Astrocyte (in vitro differentiated cells and primary cell): ENCODE measurements around the gene ACVR2B. TPM values are rescaled to one million over a fixed set of nuclear protein-coding genes. Genes with fewer than 3 reads are reported as not detected.

Experiments used
- DNase-seq: peaks from one replicate; pipeline ENCODE4 v3.0.0-alpha.2; 2010; ENCODE audit warnings: low read depth
- FAIRE-seq: peaks from 2 replicates; lab custom pipeline; 2011; peaks lifted over from hg19 to GRCh38; lab: Jason Lieb, UNC
- H2AFZ ChIP-seq: 2 replicates; pipeline ENCODE4 v1.6.0; 2012; ENCODE audit warnings: low read depth, low read length, inconsistent platforms
- H3K27ac ChIP-seq: 2 replicates; pipeline ENCODE4 v1.5.1; 2011; ENCODE audit warnings: low read depth, low read length, inconsistent platforms
- H3K27me3 ChIP-seq: 2 replicates; pipeline ENCODE4 v1.6.0; 2011; ENCODE audit warnings: low read length, inconsistent platforms; ENCODE audit not compliant: insufficient read depth
- H3K36me3 ChIP-seq: 2 replicates; pipeline ENCODE4 v1.5.1; 2011; ENCODE audit warnings: low read length, inconsistent platforms; ENCODE audit not compliant: insufficient read depth
- H3K4me1 ChIP-seq: 2 replicates; pipeline ENCODE4 v1.5.1; 2011; ENCODE audit warnings: low read length, inconsistent platforms; ENCODE audit not compliant: insufficient read depth
- H3K4me2 ChIP-seq: 2 replicates; pipeline ENCODE4 v1.6.0; 2012; ENCODE audit warnings: low read length, inconsistent platforms
- H3K4me3 ChIP-seq: 2 replicates; pipeline ENCODE4 v1.5.1; 2011; ENCODE audit warnings: low read depth, mild to moderate bottlenecking, low read length, inconsistent platforms; ENCODE audit not compliant: insufficient read depth
- H3K79me2 ChIP-seq: 2 replicates; pipeline ENCODE4 v1.6.0; 2012; ENCODE audit warnings: mild to moderate bottlenecking, low read length, inconsistent platforms; ENCODE audit not compliant: insufficient read depth
- H3K9ac ChIP-seq: 2 replicates; pipeline ENCODE4 v1.6.0; 2012; ENCODE audit warnings: mild to moderate bottlenecking, low read length, inconsistent platforms
- H3K9me3 ChIP-seq: 2 replicates; pipeline ENCODE4 v1.5.1; 2012; ENCODE audit warnings: low read depth, mild to moderate bottlenecking, low read length, inconsistent platforms; ENCODE audit not compliant: insufficient read depth
- H4K20me1 ChIP-seq: 2 replicates; pipeline ENCODE4 v1.6.0; 2012; ENCODE audit warnings: low read length, inconsistent platforms; ENCODE audit not compliant: insufficient read depth
- H3K27ac Mint-ChIP-seq: one replicate; pipeline ENCODE4 v1.8.0; 2021; ENCODE audit warnings: mild to moderate bottlenecking, mixed read lengths; ENCODE audit not compliant: unreplicated experiment
- H3K27me3 Mint-ChIP-seq: one replicate; pipeline ENCODE4 v1.8.0; 2021; ENCODE audit warnings: low read depth, mixed read lengths; ENCODE audit not compliant: unreplicated experiment
- H3K36me3 Mint-ChIP-seq: one replicate; pipeline ENCODE4 v1.8.0; 2021; ENCODE audit warnings: low read depth, mixed read lengths; ENCODE audit not compliant: unreplicated experiment
- H3K4me1 Mint-ChIP-seq: one replicate; pipeline ENCODE4 v1.8.0; 2021; ENCODE audit warnings: low read depth, mixed read lengths; ENCODE audit not compliant: unreplicated experiment
- H3K4me3 Mint-ChIP-seq: one replicate; pipeline ENCODE4 v1.8.0; 2021; ENCODE audit warnings: mild to moderate bottlenecking, moderate library complexity, mixed read lengths; ENCODE audit not compliant: unreplicated experiment
- H3K9me3 Mint-ChIP-seq: one replicate; pipeline ENCODE4 v1.8.0; 2021; ENCODE audit warnings: mild to moderate bottlenecking, mixed read lengths; ENCODE audit not compliant: unreplicated experiment
- CTCF ChIP-seq: IDR thresholded peaks from 2 replicates; pipeline ENCODE4 v1.5.1; 2011; ENCODE audit warnings: low read depth, mild to moderate bottlenecking, inconsistent platforms, low read length, moderate library complexity; ENCODE audit not compliant: insufficient read depth
- EZH2 ChIP-seq: IDR thresholded peaks from 2 replicates; pipeline ENCODE4 v1.6.1; 2012; ENCODE audit warnings: mild to moderate bottlenecking, low read length, inconsistent platforms; ENCODE audit not compliant: insufficient read depth
- total RNA-seq: library from RNA; stranded (reverse); gene quantifications from 2 replicates; pipeline ENCODE4 v1.2.1, GENCODE V29; 2021

The ACVR2B gene
- total RNA-seq, 1 donor from 2014 or later: 14.7 TPM

- Histone ChIP-seq H3K9me3 (no peaks in the 10 kb centered on the region), H3K9ac (no peak overlapping the region), H3K79me2 (no peaks in the 10 kb centered on the region), H3K36me3 (peaks cover 14% of the 10 kb centered on the region), H4K20me1 (peaks cover 7% of the 10 kb centered on the region), H2AFZ (no peak overlapping the region), H3K27ac (no peak overlapping the region), H3K4me1 (peaks cover 4% of the 10 kb centered on the region), H3K27me3 (no peaks in the 10 kb centered on the region), H3K4me3 (no peak overlapping the region), H3K4me2 (no peak overlapping the region)
- no peaks in the 10 kb centered on the region for H3K27me3 Mint-ChIP-seq
- H3K4me3 Mint-ChIP-seq: no peak overlapping the region
- DNase-seq: peak; percentile 40
- no peak for TF ChIP-seq EZH2
- TF ChIP-seq CTCF: peak; percentile 98
- peaks cover 13% of the 10 kb centered on the region for H3K4me1 Mint-ChIP-seq
- no peak overlapping the region for H3K27ac Mint-ChIP-seq
- H3K36me3 Mint-ChIP-seq: no peaks in the 10 kb centered on the region
- no peaks in the 10 kb centered on the region for H3K9me3 Mint-ChIP-seq
- FAIRE-seq: peak; percentile 90
These were observed 67.8 kb downstream of the ACVR2B start for GRCh38 chr3:38521391-38521987.

- no peak for DNase-seq
- TF ChIP-seq CTCF (no peak), EZH2 (no peak)
- Histone ChIP-seq H3K9ac (no peak overlapping the region), H3K4me3 (no peak overlapping the region), H2AFZ (no peak overlapping the region), H4K20me1 (peaks cover 7% of the 10 kb centered on the region), H3K4me1 (peaks cover 4% of the 10 kb centered on the region), H3K4me2 (no peak overlapping the region), H3K36me3 (peaks cover 14% of the 10 kb centered on the region), H3K27ac (no peak overlapping the region), H3K79me2 (no peaks in the 10 kb centered on the region), H3K9me3 (no peaks in the 10 kb centered on the region), H3K27me3 (no peaks in the 10 kb centered on the region)
- Mint-ChIP-seq H3K4me3 (no peak overlapping the region), H3K9me3 (no peaks in the 10 kb centered on the region), H3K4me1 (peaks cover 13% of the 10 kb centered on the region), H3K27me3 (no peaks in the 10 kb centered on the region), H3K27ac (no peak overlapping the region), H3K36me3 (no peaks in the 10 kb centered on the region)
- no peak for FAIRE-seq
These were observed 68.3 kb downstream of the ACVR2B start for GRCh38 chr3:38522002-38522401.

GRCh38 chr3:38524141-38524739, 70.5 kb downstream of the ACVR2B start:
- H3K9ac ChIP-seq: no peak overlapping the region
- H3K4me3 ChIP-seq: no peak overlapping the region
- peak overlapping the region; percentile 9 for H3K4me2 ChIP-seq
- peaks cover 14% of the 10 kb centered on the region for H3K36me3 ChIP-seq
- Mint-ChIP-seq H3K4me1 (peaks cover 10% of the 10 kb centered on the region), H3K4me3 (no peak overlapping the region), H3K27ac (peak overlapping the region; percentile 64), H3K27me3 (no peaks in the 10 kb centered on the region), H3K36me3 (peaks cover 5% of the 10 kb centered on the region), H3K9me3 (no peaks in the 10 kb centered on the region)
- H3K79me2 ChIP-seq: no peaks in the 10 kb centered on the region
- H3K9me3 ChIP-seq: no peaks in the 10 kb centered on the region
- peaks cover 4% of the 10 kb centered on the region for H3K4me1 ChIP-seq
- no peaks in the 10 kb centered on the region for H3K27me3 ChIP-seq
- TF ChIP-seq CTCF (no peak), EZH2 (no peak)
- FAIRE-seq: no peak
- peak overlapping the region; percentile 40 for H3K27ac ChIP-seq
- peaks cover 7% of the 10 kb centered on the region for H4K20me1 ChIP-seq
- H2AFZ ChIP-seq: no peak overlapping the region
- peak; percentile 46 for DNase-seq
